SK-N-SH (cell line): Measurements from ENCODE around the gene FOSB.

ENCODE experiments used
- EZH2phosphoT487 ChIP-seq: fragments of 200-600 bp; sonication (generic); IDR thresholded peaks from 2 replicates; pipeline ENCODE4 v1.6.1; 2017; ENCODE audit warnings: low read depth, mixed run types, mild to moderate bottlenecking, antibody characterized with exemption, moderate library complexity, borderline replicate concordance
- JUND ChIP-seq: IDR thresholded peaks from 2 replicates; pipeline ENCODE4 v1.4.0; 2012
- MEF2A ChIP-seq: IDR thresholded peaks from 2 replicates; pipeline ENCODE4 v1.4.0; 2012; ENCODE audit warnings: low read depth, borderline replicate concordance
- RAD21 ChIP-seq: IDR thresholded peaks from 2 replicates; pipeline ENCODE4 v1.6.1; 2012; ENCODE audit warnings: mild to moderate bottlenecking, low read length
- RFX5 ChIP-seq: IDR thresholded peaks from 2 replicates; pipeline ENCODE4 v1.6.1; 2012; ENCODE audit warnings: mild to moderate bottlenecking, improper control_type of control experiment, low read length
- SIN3A ChIP-seq: IDR thresholded peaks from 2 replicates; pipeline ENCODE4 v1.6.1; 2012; ENCODE audit warnings: low read depth, mild to moderate bottlenecking, low read length, moderate library complexity, borderline replicate concordance
- YY1 ChIP-seq: IDR thresholded peaks from 2 replicates; pipeline ENCODE4 v1.4.0; 2012; ENCODE audit warnings: low read depth, mild to moderate bottlenecking
- TF ChIP-seq, protein P1 (sequence below): fragments of 150-350 bp; IDR thresholded peaks from 2 replicates; pipeline ENCODE4 v1.6.1; 2017; ENCODE audit warnings: antibody characterized with exemption, low read length, low read depth, borderline replicate concordance
- TF ChIP-seq, protein P2 (sequence below): fragments of 200-600 bp; sonication (generic); IDR thresholded peaks from 2 replicates; pipeline ENCODE4 v1.6.1; 2017; ENCODE audit warnings: antibody characterized with exemption, mild to moderate bottlenecking, moderate library complexity
- TF ChIP-seq, protein P3 (sequence below): IDR thresholded peaks from 2 replicates; pipeline ENCODE4 v1.4.0; 2012; ENCODE audit warnings: low read depth, borderline replicate concordance
- TF ChIP-seq, protein P4 (sequence below): IDR thresholded peaks from 2 replicates; pipeline ENCODE4 v1.4.0; 2012; ENCODE audit warnings: low read depth

DNA sequence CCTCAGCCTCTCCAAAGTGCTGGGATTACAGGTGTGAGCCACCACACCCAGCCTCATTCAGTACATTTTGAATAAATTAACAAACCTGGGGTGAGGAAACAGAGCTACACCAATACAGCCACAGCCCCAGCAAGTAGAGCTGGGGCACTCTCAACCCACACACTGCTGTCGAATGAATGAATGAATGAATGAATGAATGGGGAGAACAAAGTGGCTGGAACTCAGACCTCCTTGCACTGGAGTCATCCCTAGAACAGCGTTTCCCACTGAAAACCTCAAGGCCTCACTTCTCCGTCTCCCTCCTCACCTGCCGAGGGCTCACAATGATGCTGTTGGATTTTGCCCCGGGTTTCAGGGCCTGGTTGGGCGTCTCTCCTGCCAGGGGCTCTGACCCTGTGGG, 46.9 kb upstream of the FOSB start:
- TF ChIP-seq SIN3A = no peak
- TF ChIP-seq, protein P1, sequence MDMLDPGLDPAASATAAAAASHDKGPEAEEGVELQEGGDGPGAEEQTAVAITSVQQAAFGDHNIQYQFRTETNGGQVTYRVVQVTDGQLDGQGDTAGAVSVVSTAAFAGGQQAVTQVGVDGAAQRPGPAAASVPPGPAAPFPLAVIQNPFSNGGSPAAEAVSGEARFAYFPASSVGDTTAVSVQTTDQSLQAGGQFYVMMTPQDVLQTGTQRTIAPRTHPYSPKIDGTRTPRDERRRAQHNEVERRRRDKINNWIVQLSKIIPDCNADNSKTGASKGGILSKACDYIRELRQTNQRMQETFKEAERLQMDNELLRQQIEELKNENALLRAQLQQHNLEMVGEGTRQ = no peak
- no peak for TF ChIP-seq RAD21
- TF ChIP-seq, protein P2, sequence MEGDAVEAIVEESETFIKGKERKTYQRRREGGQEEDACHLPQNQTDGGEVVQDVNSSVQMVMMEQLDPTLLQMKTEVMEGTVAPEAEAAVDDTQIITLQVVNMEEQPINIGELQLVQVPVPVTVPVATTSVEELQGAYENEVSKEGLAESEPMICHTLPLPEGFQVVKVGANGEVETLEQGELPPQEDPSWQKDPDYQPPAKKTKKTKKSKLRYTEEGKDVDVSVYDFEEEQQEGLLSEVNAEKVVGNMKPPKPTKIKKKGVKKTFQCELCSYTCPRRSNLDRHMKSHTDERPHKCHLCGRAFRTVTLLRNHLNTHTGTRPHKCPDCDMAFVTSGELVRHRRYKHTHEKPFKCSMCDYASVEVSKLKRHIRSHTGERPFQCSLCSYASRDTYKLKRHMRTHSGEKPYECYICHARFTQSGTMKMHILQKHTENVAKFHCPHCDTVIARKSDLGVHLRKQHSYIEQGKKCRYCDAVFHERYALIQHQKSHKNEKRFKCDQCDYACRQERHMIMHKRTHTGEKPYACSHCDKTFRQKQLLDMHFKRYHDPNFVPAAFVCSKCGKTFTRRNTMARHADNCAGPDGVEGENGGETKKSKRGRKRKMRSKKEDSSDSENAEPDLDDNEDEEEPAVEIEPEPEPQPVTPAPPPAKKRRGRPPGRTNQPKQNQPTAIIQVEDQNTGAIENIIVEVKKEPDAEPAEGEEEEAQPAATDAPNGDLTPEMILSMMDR = no peak
- TF ChIP-seq, protein P3, sequence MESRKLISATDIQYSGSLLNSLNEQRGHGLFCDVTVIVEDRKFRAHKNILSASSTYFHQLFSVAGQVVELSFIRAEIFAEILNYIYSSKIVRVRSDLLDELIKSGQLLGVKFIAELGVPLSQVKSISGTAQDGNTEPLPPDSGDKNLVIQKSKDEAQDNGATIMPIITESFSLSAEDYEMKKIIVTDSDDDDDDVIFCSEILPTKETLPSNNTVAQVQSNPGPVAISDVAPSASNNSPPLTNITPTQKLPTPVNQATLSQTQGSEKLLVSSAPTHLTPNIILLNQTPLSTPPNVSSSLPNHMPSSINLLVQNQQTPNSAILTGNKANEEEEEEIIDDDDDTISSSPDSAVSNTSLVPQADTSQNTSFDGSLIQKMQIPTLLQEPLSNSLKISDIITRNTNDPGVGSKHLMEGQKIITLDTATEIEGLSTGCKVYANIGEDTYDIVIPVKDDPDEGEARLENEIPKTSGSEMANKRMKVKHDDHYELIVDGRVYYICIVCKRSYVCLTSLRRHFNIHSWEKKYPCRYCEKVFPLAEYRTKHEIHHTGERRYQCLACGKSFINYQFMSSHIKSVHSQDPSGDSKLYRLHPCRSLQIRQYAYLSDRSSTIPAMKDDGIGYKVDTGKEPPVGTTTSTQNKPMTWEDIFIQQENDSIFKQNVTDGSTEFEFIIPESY = no peak
- TF ChIP-seq, protein P4, sequence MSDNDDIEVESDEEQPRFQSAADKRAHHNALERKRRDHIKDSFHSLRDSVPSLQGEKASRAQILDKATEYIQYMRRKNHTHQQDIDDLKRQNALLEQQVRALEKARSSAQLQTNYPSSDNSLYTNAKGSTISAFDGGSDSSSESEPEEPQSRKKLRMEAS = no peak
- no peak for TF ChIP-seq RFX5
- no peak for TF ChIP-seq MEF2A
- no peak for TF ChIP-seq JUND
- no peak for TF ChIP-seq EZH2phosphoT487
- no peak for TF ChIP-seq YY1
